HTERT RPE-1 (cell line): Measurements from ENCODE around the gene SLC4A3.

Experiments
- in situ Hi-C: fragments of 300-500 bp; cut with MboI; formaldehyde crosslinking; loops from 4 replicates; pipeline ENCODE4 v1.14.3; 2020; ENCODE audit warnings: low sequenced_read_pairs

Gene SLC4A3

DNA sequence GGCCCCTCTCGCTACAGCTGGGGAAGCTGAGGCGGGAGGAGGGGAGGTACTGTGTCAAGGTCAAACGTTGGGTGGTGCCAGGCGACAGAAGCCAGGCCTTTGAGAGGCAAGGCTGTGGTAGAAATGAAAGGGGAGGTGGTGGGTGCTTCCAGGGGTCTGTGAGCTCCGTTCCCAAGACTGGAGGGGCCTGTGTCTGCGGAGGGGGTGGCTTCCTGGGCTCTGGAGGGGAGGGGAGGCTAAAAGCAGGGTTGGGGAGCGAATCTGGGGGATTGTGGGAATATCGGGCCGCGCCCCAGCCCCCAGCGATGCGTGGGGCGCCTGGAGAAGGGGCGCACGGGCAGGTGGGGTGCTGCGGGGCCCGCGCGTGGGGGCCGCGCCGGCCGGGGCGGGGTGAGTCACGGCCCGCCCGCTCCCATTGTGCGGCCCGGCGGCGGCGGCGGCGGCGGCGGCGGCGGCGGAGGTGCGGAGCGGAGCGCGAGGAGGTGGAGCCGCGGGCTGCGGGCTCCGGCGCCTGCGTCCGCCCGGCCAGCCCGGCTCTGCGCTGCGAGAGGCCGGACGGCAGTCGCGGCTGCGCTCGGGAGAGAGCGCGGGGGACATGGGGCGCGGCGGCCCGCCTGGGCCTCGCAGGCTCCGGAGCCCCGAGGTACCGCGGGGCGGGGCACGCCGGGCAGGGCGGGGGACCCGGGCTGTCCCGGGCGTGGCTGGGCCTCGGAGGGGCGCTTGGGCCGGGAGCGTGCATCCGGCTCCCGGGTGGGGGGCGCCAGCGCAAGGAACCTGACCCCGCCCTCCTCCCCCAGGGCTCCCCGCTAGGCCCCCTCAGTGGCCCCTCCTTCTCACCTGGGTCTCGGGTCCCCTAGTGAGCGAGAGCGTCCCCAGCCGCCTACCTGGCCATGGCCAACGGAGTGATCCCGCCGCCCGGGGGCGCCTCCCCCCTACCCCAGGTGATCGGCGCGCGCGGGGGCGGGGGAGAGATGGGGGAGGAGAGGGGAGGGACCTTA, at the start of gene SLC4A3:
Gene SLC4A3, plus strand, starts transcription at position 528 of the 998 bp plus-strand sequence. Its CDS starts 363 bp downstream, at position 891.
- in situ Hi-C loops: no loop called here

DNA sequence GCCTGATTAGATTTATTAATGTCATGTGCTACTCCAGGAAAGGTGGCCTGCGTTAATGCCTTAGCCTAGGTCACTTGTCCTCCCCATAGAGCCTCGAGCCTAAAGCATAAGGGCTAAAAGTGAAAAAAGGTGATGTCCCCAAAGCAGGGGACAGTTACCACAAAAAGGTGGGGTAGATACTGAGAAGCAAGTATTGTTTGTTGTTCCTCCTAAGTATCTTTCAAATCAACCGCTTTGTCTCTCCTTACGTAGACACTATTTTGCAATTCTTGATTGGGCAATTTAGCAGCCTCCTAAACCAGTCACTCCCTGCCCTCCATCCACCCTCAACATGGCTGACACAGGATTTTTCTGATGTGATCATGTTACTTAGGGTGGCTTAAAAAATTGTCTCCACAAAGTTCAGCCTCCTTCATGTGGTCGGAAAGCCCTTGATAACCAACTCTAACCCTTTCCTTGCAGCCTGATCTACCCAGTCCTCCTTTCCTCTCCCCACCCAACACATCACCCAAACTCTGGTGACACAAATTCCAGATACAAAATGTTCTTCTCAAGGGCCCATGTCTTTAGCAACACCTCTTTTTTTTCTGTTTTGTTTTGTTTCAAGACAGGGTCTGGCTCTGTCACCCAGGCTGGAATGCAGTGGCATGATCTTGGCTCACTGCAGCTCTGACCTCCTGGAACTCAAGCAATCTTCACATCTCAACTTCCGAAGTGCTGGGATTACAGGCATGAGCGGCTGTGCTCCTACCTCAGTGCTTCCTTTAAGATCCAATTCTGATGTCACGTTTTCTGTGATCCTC, 48.4 kb upstream of the SLC4A3 start:
- in situ Hi-C loops: no loop called here

DNA sequence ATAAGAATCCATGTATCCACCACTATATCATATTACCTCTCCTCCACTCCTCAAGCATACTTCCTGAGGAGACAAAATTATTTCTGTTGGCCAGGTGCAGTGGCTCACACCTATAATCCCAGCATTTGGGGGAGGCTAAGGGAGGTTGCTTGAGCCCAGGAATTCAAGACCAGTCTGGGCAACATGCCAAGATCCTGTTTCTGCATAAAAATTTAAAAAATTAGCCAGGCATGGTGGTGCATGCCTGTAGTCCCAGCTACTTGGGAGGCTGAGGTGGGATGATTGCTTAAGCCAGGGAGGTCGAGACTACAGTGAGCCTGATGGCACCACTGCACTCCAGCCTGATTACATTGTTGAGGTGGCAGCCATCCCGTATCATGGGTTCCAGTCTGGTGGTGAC, 46.1 kb upstream of the SLC4A3 start:
- in situ Hi-C loops: no loop called here

GRCh38 chr2:219591091-219591490, 36.3 kb upstream of the SLC4A3 start:
- in situ Hi-C loops: no loop called here

DNA sequence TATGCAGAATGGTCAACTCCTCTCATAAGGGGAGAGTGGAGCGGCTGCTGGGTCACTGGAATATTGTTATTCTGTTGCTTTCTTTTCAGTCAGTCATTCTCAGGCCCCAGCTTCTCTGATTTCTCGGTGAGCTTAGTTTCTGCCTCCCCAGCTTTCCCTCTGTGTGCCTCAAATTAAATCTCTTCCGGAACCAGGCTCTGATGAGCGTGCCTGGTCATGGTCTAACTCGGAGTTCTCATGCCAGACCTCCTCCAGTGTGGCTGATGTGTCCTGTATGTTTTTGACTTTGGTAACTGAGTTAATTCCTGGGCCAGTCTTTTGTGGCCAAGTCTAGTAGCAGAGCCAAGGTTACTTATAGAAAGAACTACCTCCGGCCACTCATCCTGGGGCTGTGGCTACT, 34.7 kb upstream of the SLC4A3 start:
- in situ Hi-C loops: no loop called here

DNA sequence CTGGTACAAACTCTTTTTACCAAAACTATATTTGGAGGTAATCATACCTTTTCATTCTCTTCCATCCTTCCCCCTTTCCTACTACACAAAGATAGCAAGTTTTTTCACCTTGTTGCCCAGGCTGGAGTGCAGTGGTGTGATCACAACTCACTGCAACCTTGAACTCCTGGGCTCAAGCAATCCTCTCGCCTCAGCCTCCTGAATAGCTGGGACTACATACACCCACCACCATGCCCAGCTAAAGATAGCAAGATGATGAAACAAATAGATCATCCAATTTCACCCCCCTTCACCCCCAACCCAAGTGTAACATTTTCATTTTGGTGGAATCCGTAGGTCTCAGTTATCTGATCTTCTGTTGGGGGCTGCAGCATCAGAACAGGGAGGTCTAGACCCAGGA, 34.3 kb upstream of the SLC4A3 start:
- in situ Hi-C loops: no loop called here

- in situ Hi-C loops: no loop called here
These were observed 32.2 kb upstream of the SLC4A3 start for GRCh38 chr2:219595256-219595655.

DNA sequence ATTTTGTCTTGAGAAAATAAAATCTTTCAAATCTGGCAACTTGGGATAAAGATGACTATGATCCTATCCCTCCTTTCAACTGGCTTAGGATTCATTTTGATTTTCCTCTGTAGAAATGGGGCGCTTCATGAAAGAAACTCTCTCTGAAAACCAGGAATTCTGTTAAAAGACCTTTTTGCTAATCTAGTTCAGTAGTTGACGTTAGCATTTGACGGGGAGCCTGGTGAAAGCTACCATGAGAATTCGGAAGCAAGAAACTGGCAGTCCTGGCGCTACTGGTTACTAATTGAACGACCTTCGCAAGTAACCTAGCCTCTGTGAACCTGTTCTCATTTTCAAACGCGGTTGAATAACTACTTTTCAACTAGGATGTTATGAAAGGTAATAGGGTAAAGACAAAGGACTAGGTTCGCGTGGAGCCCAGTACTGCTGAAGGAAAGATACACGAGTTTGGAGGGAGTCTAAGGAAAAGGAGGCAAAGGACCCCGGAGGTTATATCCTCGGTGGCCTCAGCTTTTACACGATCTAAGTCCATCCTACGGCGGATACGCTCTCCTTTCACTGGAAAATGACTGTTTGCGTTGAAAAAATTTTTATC, 30.4 kb upstream of the SLC4A3 start:
- in situ Hi-C loops: no loop called here

GRCh38 chr2:219597552-219598307, 29.7 kb upstream of the SLC4A3 start, which contains the start of gene STK11IP:
Gene STK11IP, plus strand, starts transcription at chr2:219597857. Its CDS starts 263 bp downstream, at chr2:219598120.
- in situ Hi-C loops: no loop called here

DNA sequence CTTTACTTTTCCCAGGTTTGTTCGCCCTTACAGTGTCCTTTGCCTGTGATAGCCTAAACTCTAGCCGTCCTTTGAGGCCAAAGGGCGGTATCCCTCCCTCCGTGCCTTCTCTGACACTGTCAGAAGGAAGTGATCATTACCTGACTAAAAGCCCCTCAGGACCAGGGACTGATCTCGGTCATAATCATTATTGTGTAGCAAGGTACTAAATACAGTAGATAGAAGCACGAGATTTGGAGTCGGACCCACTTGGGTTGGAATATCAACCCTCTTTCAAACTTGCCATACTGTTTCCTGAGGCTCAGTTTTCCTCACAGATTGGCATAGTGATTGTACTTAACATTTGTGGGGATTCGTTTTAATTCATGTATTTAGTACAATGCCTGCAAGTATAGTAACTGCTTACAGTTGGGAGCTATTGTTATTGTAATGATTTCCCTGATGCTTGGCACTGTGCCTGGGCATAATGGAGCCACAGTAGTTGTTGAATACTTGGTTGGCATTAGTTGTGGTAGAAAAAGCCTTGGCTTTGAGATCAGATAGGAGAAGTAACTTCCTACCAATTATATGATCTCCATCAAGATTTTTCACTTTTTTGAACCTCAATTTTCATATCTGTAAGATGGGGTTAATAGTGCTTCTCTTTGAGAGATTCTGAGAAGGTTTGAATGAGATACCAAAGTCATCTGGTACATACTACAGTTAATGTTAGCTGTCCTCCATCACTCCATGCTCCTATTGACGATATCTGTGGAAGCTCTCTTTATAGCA, 28.9 kb upstream of the SLC4A3 start:
- in situ Hi-C loops: no loop called here

- in situ Hi-C loops: no loop called here
These were observed 23.7 kb upstream of the SLC4A3 start for GRCh38 chr2:219603771-219604170.

DNA sequence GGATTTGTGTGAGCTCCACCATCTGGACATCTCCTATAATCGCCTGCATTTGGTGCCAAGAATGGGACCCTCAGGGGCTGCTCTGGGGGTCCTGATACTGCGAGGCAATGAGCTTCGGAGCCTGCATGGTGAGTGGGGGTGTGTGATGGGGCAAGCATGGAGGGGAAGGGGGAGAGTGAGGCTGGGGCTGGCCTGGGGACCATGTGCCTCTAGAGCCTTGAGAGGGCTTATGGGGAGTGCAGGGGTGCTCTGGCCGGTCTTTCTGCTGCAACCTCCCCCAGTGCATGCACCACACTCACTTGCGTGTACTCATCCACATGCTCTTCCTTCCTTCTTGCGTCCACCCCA, 21.8 kb upstream of the SLC4A3 start:
- in situ Hi-C loops: no loop called here

GRCh38 chr2:219607931-219608330, 19.5 kb upstream of the SLC4A3 start:
- in situ Hi-C loops: no loop called here

- in situ Hi-C loops: no loop called here
These were observed 18.9 kb upstream of the SLC4A3 start for GRCh38 chr2:219608399-219608964.

DNA sequence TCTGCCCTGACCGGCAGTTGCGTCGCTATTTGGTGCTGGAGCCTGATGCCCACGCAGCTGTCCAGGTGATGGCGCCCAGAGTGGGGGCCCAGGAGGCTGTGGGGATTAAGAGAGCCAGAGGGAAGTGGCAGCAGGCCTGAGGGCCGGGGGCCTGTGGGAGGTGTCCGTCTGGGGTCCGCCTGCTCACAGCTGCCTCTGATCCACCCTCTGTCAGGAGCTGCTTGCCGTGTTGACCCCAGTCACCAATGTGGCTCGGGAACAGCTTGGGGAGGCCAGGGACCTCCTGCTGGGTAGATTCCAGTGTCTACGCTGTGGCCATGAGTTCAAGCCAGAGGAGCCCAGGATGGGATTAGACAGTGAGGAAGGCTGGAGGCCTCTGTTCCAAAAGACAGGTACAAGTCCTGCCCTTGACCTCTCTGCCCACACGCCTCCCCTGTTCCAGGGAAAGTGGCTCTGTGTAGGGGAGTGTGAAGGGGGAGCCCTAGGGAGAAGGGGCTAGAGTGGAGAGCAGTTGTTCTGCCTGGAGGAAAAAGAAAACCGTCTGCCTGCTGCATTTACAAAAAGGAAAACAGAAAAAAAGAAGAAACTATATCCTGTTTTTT, 18.2 kb upstream of the SLC4A3 start:
- in situ Hi-C loops: no loop called here

DNA sequence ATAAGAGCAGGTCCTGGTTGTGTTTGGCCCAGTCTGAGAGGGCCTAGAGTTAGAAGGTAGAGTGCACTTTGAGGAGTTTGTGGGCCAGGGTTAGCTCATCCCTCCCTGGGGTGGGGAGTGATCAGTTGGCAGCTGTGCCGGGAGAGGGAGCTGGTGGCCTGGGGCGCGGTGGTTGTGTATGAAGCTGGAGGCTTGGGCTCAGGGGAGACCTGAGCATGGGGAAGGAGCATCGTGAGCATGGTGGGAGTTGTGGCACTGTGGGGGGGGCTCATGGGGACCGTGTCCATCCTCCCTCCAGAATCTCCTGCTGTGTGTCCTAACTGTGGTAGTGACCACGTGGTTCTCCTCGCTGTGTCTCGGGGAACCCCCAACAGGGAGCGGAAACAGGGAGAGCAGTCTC, 16.1 kb upstream of the SLC4A3 start:
- in situ Hi-C loops: no loop called here

DNA sequence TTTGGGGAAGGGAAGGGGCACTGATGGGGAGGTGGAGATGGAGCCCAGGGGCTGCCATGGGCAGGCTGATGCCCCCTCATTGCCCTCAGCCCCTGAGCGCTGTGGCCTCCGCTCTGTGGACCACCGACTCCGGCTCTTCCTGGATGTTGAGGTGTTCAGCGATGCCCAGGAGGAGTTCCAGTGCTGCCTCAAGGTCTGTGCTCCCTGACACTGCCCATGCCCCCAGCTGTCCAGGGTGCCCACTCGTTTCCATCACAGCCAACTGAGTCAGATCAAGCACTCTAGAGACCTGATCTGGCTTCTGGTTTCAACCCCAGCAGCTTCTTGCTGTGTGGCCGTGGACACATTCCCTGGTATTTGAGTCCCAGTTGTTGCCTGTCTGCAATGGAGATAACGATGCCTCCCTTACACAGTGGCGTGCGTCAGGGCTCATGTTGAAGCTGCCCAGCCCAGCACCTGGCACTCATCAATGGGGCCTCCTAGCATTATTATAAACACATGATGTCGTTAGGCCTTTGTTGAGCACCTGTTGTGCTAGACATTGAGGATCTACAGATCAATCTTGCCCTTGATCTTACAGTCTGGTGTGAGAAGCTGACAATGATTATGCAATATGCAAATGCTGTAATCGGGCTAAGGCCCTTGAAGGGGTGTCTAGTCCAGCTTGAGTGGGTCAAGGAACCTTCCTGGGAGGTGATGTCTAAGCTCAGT, 15.4 kb upstream of the SLC4A3 start:
- in situ Hi-C loops: no loop called here

GRCh38 chr2:219612577-219613286, 14.7 kb upstream of the SLC4A3 start:
- in situ Hi-C loops: no loop called here
